B cell (primary cell): ENCODE results near the gene SCN8A. TPM values are rescaled to one million over a fixed set of nuclear protein-coding genes. Genes with fewer than 3 reads are reported as not detected.

Source experiments
- ATAC-seq: fragments of 200-7000 bp; cut with Tn5 transposase; one replicate; pipeline ENCODE4 v1.10.0; 2021; ENCODE audit warnings: low read depth, mild to moderate bottlenecking, moderate number of reproducible peaks, moderate library complexity
- CTCF ChIA-PET: fragments of 350-600 bp; sonication (Branson Sonifier 250); formaldehyde crosslinking; loops from one replicate; lab custom pipeline; 2021; ENCODE audit warnings: antibody characterized with exemption, inconsistent platforms; lab: Charles Lee
- POLR2A ChIA-PET: fragments of 350-600 bp; sonication (Branson Sonifier 250); formaldehyde crosslinking; loops from one replicate; lab custom pipeline; 2021; ENCODE audit warnings: antibody characterized with exemption; lab: Charles Lee
- DNase-seq: peaks from one replicate; pipeline ENCODE4 v3.0.0; 2013
- H2AFZ ChIP-seq: 2 replicates; pipeline ENCODE4 v1.6.1; 2012; ENCODE audit warnings: mild to moderate bottlenecking, low read depth, low read length; ENCODE audit not compliant: insufficient read depth, poor library complexity, severe bottlenecking
- H3K27ac ChIP-seq, 2 donors: 1 replicate in 1 of 2; 2 replicates in 1 of 2; pipeline ENCODE4 v1.5.1; 2012 to 2013; ENCODE audit warnings: low read length in 2 of 2, mild to moderate bottlenecking in 2 of 2, moderate library complexity in 1 of 2
- H3K27me3 ChIP-seq, 4 experiments: fragments of 200-600 bp in 1 of 4; sonication (generic) in 1 of 4; replicated peaks in 1 of 4; 1 replicate in 2 of 4; 2 replicates in 2 of 4; pipeline versions ENCODE4 v1.6.1 to v1.7.0; 2013 to 2016; ENCODE audit warnings: low read length in 3 of 4, mild to moderate bottlenecking in 2 of 4, mixed read lengths in 1 of 4, moderate library complexity in 1 of 4; ENCODE audit not compliant: insufficient read depth in 4 of 4, control insufficient read depth in 3 of 4; ENCODE audit errors: control extremely low read depth in 1 of 4
- H3K36me3 ChIP-seq, 2 experiments: replicated peaks in 1 of 2; 1 replicate in 1 of 2; 2 replicates in 1 of 2; pipeline versions ENCODE4 v1.6.1 to v1.7.1; 2013; ENCODE audit warnings: low read length in 1 of 2; ENCODE audit not compliant: insufficient read depth in 2 of 2, control insufficient read depth in 1 of 2; ENCODE audit errors: control extremely low read depth in 1 of 2, extremely low read depth in 1 of 2
- H3K4me1 ChIP-seq, 2 donors: fragments of 200-600 bp in 1 of 2; sonication (generic) in 1 of 2; 1 replicate in 1 of 2; 2 replicates in 1 of 2; pipeline versions ENCODE4 v1.5.1 to v1.6.1; 2013 to 2017; ENCODE audit warnings: low read length in 2 of 2; ENCODE audit not compliant: control insufficient read depth in 2 of 2, insufficient read depth in 2 of 2
- H3K4me2 ChIP-seq: replicated peaks from 2 replicates; pipeline ENCODE3; 2012; ENCODE audit warnings: mild to moderate bottlenecking, low read depth, low read length; ENCODE audit not compliant: poor library complexity, severe bottlenecking
- H3K4me3 ChIP-seq, 5 experiments: fragments of 200-600 bp in 1 of 5; sonication (generic) in 1 of 5; 1 replicate in 3 of 5; 2 replicates in 2 of 5; pipeline versions ENCODE4 v1.5.1 to v1.7.0; 2011 to 2016; ENCODE audit warnings: low read length in 4 of 5, mild to moderate bottlenecking in 4 of 5, low read depth in 2 of 5, control low read depth in 1 of 5, moderate library complexity in 1 of 5; ENCODE audit not compliant: insufficient read depth in 1 of 5; ENCODE audit errors: control extremely low read depth in 1 of 5, extremely low read depth in 1 of 5
- H3K79me2 ChIP-seq: fragments of 200-600 bp; sonication (generic); one replicate; pipeline ENCODE4 v1.6.0; 2016; ENCODE audit warnings: low read length; ENCODE audit not compliant: control insufficient read depth, insufficient read depth
- H3K9ac ChIP-seq: fragments of 200-600 bp; sonication (generic); 2 replicates; pipeline ENCODE4 v1.6.1; 2017; ENCODE audit warnings: mild to moderate bottlenecking, low read length, moderate library complexity
- H3K9me3 ChIP-seq, 3 donors: one replicate each; pipeline versions ENCODE4 v1.6.1 to v1.7.1; 2013; ENCODE audit warnings: low read length in 2 of 3; ENCODE audit not compliant: control insufficient read depth in 2 of 3, insufficient read depth in 1 of 3; ENCODE audit errors: control extremely low read depth in 1 of 3
- H4K20me1 ChIP-seq: 2 replicates; pipeline ENCODE4 v1.6.0; 2012; ENCODE audit warnings: mild to moderate bottlenecking, low read length; ENCODE audit not compliant: insufficient read depth, control insufficient read depth, poor library complexity, severe bottlenecking
- H3K27ac Mint-ChIP-seq: one replicate; pipeline ENCODE4 v1.8.0; 2021; ENCODE audit warnings: mixed read lengths
- H3K27me3 Mint-ChIP-seq: one replicate; pipeline ENCODE4 v1.8.0; 2021; ENCODE audit warnings: mixed read lengths
- H3K4me1 Mint-ChIP-seq: one replicate; pipeline ENCODE4 v1.8.0; 2021; ENCODE audit warnings: mixed read lengths
- H3K4me3 Mint-ChIP-seq: one replicate; pipeline ENCODE4 v1.8.0; 2021; ENCODE audit warnings: mixed read lengths
- H3K9me3 Mint-ChIP-seq: one replicate; pipeline ENCODE4 v1.8.0; 2022; ENCODE audit warnings: mixed read lengths; ENCODE audit not compliant: insufficient read depth
- CTCF ChIP-seq: fragments of 200-600 bp; IDR thresholded peaks from one replicate; pipeline ENCODE4 v1.8.0; 2022; ENCODE audit warnings: antibody characterized with exemption, mild to moderate bottlenecking
- EZH2 ChIP-seq: IDR thresholded peaks from 2 replicates; pipeline ENCODE4 v1.6.1; 2012; ENCODE audit warnings: borderline replicate concordance, low read depth, mild to moderate bottlenecking, moderate library complexity, low read length; ENCODE audit not compliant: insufficient read depth, poor library complexity, severe bottlenecking
- WGBS: methylation state at CpG from one replicate; pipeline ENCODE4 v1.1.5; 2013; ENCODE audit warnings: missing lambda C conversion rate; ENCODE audit not compliant: insufficient coverage; 5-methylcytosine and 5-hydroxymethylcytosine counted together
- intact Hi-C: fragments of 100-400 bp; cut with micrococcal nuclease; formaldehyde crosslinking; loops from one replicate; pipeline ENCODE4 v1.10.0; 2022
- polyA plus RNA-seq: library from polyadenylated mRNA; depleted of rRNA; stranded (reverse); fragments of >200 nt; gene quantifications from 2 replicates; pipeline ENCODE4 v1.2.3, GENCODE V29; 2012
- total RNA-seq, 2 donors: library from RNA; stranded (reverse); fragments of 120-200 nt in 1 of 2; gene quantifications; 1 replicate in 1 of 2; 2 replicates in 1 of 2; pipeline versions ENCODE4 v1.2.3 to v1.2.4, GENCODE V29; 2013 to 2022

Gene SCN8A
- total and polyA plus RNA-seq, 2 donors (not counting 1 experiment from before 2014, with no cell fraction given) = 0.78 to 1.0 TPM

DNA sequence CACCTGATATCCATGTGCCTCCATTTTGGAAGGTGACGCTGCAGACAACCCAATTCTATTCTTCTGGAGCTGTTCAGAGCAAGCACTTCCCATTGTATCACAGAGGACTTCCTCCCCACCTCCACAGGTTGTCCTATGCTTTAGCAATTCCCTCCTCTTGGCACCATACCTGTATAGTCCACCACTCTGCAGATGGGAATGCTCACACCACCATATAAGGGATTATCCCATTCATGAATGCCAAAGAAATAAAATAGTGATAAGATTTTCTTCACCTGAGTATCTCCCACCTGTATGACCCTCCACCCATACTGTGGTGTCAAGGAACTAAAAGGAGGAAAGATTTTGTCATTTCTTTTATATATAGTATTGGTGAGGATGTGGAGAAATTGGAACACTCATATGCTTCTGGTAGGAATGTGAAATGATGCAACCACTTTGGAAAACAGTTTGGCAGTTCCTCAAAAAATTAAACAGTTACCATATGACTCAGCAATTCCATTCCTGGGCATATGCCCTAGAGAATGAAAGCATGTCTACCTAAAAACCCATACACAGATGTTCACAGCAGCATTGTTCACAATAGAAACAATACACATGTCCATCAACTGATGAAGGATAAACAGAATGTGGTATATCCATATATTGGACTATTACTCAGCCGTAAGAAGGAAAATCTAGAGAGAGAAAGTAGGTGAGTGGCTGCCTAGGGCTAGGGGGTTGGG is 182.3 kb downstream of the SCN8A start:
- Mint-ChIP-seq H3K27me3 (peaks cover 7% of the 10 kb centered on the region), H3K9me3 (no peaks in the 10 kb centered on the region), H3K4me3 (no peak overlapping the region), H3K4me1 (no peaks in the 10 kb centered on the region), H3K27ac (no peak overlapping the region)
- Histone ChIP-seq H3K9ac (no peak overlapping the region), H3K79me2 (no peaks in the 10 kb centered on the region), H2AFZ (no peak overlapping the region), H3K4me3 (no peak overlapping the region), H3K36me3 (no peaks in the 10 kb centered on the region), H3K4me1 (no peaks in the 10 kb centered on the region), H3K27me3 (peaks cover 0 to 4% (median 0%) of the 10 kb centered on the region in 4 experiments), H4K20me1 (no peaks in the 10 kb centered on the region), H3K9me3 (no peaks in the 10 kb centered on the region), H3K27ac (no peak overlapping the region), H3K4me2 (no peak overlapping the region)
- intact Hi-C loops = no loop called here
- TF ChIP-seq CTCF (no peak), EZH2 (no peak)
- ChIA-PET CTCF (no interaction called here), POLR2A (no interaction called here)
- DNase-seq = no peak
- WGBS = 100% methylated on average over 1 of the region's 2 CpGs
- no peak for ATAC-seq

DNA sequence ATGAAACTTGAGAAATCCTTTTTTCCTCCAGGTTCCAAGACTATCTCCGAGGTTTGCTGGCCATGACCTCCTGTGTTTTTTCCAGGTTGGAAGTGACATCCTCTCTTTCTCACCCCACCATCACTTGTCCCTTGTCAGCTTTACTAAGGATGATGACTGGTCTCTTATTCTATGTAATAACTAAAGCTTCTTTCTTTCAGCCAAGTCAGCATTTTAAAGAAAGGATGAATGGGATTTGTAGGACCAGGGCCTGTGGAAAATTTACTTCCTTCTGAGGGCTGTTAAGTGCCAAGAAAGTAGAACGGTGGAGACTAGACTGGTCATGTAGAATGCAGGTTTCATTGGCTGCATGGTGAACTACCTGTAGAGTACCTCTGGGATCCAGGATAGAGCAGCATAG is 183.9 kb downstream of the SCN8A start:
- WGBS = 89% methylated on average over 1 of the region's 2 CpGs
- Histone ChIP-seq H4K20me1 (no peaks in the 10 kb centered on the region), H3K4me2 (no peak overlapping the region), H3K27me3 (peaks cover 0 to 4% (median 0%) of the 10 kb centered on the region in 4 experiments), H3K79me2 (no peaks in the 10 kb centered on the region), H3K36me3 (no peaks in the 10 kb centered on the region), H3K27ac (no peak overlapping the region), H3K4me1 (no peaks in the 10 kb centered on the region), H2AFZ (no peak overlapping the region), H3K9me3 (no peaks in the 10 kb centered on the region), H3K9ac (no peak overlapping the region), H3K4me3 (no peak overlapping the region)
- TF ChIP-seq CTCF = no peak
- no peak for TF ChIP-seq EZH2
- Mint-ChIP-seq H3K9me3 (no peaks in the 10 kb centered on the region), H3K27ac (no peak overlapping the region), H3K27me3 (peaks cover 11% of the 10 kb centered on the region), H3K4me3 (no peak overlapping the region), H3K4me1 (no peaks in the 10 kb centered on the region)
- ATAC-seq (no peak), DNase-seq (no peak)
- POLR2A ChIA-PET = no interaction called here
- intact Hi-C loops = no loop called here
- CTCF ChIA-PET = no interaction called here
